HG02588 (cell line): ENCODE data around the gene LIPC.
"Not testable (repeated sequence)": the region's sequence is repeated elsewhere in the genome, so short reads cannot be mapped to it uniquely, and the experiment has no call there.

Source experiments
- ATAC-seq: cut with Tn5 transposase; IDR thresholded peaks from one replicate; pipeline ENCODE4 v1.9.1; 2021; ENCODE audit warnings: mild to moderate bottlenecking, moderate library complexity; ENCODE audit not compliant: unreplicated experiment

LIPC gene

DNA sequence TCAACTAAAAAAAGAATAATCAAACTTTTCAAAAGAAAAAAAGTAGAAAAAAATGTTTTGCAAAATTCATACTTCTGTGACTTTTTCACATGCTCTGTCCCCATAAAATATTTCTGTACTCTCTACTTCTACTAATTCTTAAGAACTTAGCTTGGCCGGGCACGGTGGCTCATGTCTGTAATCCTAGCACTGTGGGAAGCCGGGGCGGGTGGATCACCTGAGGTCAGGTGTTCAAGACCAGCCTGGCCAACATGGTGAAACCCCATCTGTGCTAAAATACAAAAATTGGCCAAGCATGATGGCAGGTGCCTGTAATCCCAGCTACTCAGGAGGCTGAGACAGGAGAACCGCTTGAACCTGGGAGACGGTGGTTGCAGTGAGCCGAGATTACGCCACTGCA lies 172.1 kb downstream of the LIPC start:
- ATAC-seq: not testable (repeated sequence)

DNA sequence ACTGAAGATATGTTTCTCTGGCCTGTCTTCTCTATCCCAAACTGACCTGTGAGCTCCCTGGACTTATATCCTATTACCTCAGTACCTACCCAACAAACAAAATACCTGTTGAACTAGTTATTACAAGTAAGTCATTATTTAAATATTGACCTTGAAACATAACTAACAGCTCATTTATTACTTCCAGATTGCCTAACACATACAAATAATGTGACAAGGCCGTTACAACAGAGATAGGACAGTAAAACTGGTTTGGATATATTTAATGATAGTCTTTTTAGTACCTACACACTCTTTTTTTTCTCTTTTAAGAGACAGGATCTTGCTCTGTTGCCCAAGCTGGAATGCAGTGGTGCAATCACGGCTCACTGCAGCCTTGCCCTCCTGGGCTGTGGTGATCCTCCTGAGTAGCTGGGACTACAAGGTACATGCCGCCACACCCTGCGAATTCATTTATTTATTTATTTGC lies 172.7 kb downstream of the LIPC start:
- ATAC-seq: no peak

DNA sequence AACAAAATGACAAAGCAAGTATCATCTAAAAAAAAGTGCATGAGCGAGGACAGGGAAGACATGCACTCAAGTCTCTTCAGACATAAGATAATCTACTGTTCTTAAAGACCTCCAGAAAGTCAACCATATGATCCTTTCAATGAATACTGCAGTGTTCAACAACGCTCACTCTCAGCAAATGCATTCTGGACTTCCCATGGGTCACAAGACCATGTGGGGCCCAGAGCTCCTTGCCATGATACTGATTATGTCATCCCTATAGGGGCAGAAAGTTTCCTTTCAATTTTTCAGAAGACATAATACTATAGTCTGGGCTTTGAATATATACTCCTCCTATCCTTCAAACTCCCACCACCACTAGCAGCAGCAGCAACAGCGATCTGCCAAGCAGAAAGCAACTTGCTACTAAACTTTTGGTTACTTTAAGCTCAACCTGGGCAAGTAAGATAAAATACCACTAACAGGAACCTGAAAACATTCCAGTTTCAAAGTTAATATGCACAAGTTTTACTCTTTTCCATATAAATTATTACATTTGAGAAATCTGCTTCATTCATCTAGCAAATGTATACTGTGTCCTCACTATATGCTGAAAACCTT lies 174.2 kb downstream of the LIPC start:
- ATAC-seq: no peak

DNA sequence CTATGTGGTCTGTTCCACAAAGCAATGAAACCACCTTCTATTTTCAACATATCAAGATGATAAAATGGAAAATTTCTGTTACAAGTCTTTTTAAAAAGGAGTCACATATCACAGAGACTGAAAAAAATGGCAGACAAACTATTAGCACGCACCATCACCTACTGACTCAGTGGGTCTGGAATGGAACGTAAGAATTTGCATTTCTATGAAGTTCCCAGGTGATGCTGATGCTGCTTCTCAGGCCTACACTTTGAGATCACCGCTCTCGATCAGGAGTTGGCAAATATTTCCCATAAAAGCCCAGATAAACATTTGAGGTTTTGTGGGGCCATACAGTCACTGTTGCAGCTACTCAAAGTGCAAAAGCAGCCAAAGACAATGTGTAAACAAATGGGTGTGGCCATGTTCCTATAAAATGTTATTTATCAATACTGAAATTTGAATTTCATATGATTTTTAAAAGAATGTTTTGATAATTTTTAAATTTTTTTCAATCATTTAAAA lies 174.8 kb downstream of the LIPC start:
- no peak for ATAC-seq

DNA sequence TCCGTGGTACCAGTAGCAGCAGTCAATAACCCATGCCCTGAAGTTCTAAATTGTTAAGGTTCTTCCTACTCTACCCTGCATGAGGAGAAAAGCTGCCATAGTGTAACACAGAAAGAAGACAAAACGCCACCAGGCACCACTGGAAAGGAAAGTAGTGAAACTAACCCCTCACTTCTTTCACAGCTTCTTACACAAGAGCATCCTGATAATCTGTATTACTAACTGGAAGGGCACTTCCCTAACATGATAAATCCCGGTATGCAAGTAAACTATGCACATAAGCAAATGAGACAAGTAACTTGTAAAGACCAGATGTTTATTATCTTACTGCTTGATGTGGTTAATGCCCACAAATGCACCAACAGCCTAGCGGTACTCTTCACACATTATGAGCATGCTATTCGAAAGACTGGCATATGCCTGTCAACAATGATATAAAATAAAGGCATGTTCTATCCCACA lies 176.4 kb downstream of the LIPC start:
- no peak for ATAC-seq

DNA sequence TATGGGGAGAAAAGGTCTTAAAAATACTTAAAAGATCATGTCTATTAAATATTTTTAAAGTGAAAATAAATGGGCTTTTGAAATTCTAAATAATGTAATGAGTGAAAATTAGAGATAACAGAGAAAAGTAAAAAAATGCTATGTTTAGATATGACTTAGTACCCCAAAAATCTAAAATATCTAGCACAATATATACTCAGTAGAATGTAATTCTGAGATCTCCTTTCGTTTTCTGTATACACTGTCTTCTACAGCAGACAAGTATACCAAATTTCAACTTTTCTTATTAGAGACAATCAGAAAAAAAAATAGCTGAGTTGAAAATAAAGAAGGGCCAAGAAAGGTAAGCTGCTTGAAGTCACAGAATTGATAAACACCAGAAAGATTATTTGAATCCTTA lies 176.9 kb downstream of the LIPC start:
- ATAC-seq: no peak

DNA sequence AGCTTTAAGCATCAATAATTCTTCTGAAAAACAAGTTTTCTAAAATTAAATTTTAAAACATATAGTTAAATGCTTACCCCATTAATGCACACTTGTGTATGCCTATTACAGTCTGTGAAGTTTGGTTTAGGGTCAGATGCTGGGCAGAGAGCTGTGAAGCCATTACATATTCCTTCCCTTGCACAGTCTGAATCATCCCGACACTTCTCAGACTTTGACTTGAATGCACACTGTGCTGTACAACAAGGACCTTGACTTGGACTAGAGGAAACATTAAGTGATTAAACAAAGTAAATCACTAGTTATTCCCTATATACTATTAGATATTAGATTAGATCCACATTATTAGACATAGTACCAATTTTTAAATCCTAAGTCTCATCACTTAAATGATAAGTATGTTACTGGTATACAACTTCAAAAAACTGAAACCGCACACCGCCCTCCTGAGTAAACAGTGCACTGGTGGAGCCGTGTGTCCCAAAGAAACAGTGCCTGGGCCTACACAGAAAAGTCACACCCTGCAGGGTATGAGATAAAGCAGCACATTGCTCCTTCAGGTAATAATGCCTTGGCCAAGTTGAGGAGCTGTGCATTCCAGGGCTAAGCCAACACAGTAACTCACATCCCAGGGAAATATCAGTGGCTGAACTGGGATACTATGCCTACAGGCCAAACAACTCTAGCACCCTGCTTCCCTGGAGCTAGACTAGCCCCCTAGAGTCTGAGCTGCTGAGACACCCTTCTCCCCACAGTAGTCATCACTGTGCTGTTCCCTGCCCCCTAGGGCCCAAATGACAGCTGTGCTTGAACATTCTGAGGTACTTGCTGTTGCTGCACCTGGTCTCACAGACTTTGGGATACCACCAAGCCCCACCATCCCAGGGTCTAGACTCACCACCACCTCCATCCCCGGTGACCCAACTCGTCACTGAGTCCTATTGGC lies 180.2 kb downstream of the LIPC start:
- ATAC-seq: no peak

DNA sequence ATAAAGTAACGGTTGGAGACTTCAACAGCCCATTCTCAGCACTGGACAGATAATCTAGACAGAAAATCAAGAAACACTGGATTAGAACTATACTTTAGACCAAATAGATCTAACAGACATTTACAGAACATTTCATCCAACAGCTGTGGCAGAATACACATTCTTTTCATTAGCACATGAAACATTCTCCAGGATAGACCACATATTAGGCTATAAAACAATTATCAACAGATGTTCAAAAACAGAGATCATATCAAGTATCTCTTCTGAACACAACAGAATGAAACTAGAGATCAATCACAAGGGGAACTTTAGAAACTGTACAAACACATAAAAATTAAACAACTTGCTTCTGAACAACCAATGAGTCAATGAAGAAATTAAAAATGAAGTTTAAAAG lies 184.4 kb downstream of the LIPC start:
- ATAC-seq: no peak
